Activated effector memory CD4-positive, alpha-beta T cell treated with Interleukin-2 at 50 U/mL for 16 hours (primary cell): ENCODE measurements around the gene FLT4.

Experiments used
- DNase-seq: peaks from one replicate; pipeline ENCODE4 v3.0.0-alpha.2; 2020

FLT4 gene

DNA sequence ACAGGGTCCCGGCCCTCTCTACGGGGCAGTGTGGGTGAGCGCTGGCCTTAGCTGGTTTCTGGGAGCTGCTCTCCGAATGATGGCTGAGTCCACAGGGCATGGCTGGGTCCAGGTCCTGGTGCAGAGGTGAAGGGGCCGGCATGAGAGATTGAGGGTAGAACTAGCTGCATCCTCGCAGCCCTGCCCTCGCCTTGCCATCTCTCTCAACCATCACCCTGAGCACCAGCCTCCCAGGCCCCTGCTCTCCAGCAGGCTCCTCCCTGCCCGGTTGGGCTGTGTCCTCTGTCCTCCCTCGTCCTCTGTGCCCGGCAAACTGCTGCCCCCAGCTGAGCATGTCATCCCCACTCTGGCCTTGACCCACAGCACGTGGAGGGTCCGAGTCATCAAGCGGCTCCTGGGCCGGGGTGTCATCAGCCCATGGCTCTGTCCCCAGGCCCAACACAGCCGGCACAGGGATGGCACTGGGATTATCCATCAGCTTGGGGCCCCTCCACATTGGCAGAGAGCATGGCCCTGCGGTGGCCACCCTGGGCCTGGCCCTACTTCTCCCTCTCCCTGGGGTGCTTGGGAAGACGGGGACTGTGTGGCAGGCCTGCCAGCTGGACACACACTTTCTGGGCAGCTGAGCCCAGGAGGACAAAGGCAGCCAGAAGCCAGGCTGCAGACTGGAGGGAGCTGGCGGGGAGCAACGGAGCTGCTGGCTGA lies 8.4 kb downstream of the FLT4 start:
- no peak for DNase-seq

DNA sequence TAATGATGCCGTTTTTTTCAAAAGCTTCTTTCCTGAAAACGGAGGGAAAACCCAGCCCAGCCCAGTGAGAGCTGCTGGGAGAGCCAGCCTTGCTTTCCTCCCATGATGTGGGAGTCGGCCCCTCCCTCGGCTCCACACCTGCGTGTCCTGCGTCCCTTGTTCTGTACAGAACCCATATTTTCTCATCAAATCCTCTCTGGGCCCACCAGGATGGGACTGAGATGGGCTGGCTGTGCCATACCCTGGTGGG lies 8.9 kb downstream of the FLT4 start:
- no peak for DNase-seq

DNA sequence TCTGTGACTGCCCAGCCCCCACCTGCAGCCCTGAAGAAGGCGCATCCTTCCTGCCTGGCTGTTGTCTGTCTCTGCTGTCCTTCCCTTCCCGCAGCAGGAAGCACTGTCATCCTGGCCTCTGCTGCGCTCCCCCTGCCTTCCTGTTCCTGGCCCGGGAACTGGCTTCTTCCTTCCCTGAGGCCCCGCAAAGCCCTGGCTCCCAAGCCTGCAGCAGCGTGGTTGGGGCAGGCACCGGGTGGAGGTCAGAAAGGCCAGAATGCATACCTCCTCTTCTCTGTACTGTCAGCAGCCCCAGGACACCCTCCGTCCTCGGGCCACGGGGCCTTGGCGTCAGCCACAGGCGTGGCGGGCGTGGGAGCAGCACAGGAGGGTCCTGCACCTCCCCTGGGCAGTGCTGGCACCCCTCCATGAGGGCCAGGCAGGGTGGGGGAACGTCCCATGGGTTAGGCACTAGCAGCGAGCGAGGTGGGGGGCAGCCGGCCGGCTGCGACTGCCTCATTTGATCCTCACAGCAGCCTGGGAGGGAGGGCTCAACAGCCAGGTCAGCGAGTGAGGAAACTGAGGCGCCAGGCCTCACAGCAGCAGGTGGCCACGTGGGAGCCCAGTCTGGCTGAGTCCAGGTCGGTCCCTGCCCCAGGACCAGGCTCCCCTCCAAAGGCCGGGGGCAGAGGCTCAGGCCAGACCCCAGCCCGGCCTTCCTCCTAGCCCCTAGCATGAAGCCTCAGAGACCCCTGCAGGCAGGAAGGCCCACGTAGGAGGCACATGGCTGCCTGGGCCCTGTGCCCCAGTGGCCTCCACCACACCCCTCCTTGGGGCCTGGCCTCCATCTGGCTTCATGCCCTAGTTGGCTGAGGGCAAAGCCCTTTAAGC lies 9.4 kb downstream of the FLT4 start:
- DNase-seq: no peak

DNA sequence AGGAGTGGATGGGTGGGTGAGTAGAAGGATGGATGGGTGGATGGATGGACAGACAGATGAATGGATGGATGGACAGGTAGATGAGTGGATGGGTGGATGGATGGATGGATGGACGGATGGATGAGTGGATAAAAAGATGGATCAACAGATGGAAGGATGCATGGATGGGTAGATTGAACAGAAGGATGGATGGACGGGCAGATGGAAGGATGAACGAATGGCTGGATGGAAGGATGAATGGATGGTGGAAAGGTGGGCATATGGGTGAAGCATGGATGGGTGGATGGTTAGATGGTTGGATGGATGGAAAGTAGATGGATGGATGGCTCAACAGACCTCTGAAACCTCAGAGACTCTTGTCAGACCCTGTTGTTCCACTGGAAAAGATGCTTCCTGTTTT lies 10.1 kb downstream of the FLT4 start:
- no peak for DNase-seq

DNA sequence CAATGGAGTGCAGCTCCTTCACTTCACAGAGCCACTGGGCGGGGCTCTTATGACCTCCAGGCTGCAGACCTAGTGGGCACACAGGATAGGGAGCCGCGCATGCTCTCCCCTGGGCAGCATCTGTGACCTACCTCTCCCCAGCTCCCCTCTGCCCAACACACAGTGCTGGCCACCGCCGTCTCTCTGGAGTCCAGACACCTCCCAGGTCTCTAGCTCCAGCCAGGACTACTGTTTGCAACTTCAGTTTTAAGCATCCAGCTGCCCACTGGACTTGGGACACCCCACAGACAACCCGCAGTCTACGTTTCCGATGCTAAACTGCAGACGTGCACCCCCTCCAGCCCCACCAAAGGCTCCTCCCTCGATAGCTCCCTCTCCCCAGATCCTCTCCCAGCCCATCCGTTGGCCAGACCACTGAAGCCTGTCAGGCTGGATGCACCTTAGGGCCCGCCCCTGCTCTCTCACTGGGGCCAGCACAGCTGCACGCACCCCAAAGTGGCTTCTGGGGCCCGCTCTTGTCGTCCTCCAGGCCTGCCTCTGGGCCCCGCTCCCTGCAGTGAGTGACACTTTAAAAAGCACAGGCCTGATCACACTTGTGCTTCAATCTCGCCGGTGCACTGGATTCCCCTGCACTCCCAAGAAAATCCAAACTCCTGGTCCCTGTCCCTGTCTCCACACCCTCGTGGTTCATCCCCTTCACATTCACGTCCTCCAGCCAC lies 11.3 kb downstream of the FLT4 start:
- DNase-seq: no peak

DNA sequence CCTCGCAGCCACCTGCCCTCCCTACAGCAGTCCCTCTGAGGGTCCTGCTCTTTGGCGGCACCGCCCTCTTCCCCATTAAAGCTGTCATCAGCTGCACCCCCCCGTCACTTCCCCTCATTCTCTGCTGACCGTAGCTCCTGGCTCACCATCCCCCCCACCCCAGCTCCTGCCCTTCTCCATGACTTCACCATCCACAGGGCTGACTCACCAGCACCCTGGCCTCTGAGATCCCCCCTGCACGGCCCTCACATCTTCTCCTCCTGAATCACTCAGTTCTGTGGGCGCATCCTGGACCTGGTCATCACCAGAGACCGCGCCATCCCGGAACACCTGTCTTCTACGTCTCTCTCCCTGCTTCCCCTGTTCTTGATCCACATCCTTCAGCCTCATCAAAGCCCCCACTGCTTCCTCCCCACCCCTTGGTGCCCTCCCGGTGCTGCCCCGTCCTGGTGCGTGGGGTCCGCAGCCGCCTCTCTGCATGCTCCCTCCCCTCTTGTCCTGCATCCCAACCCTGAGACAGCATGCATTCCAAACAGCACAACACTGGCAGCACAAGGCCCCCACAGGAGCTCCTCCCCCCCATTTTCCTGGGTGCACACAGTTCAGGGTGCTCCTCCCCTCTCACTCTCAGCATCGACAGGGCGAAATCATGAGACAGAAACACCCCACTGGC lies 12.9 kb downstream of the FLT4 start:
- no peak for DNase-seq

DNA sequence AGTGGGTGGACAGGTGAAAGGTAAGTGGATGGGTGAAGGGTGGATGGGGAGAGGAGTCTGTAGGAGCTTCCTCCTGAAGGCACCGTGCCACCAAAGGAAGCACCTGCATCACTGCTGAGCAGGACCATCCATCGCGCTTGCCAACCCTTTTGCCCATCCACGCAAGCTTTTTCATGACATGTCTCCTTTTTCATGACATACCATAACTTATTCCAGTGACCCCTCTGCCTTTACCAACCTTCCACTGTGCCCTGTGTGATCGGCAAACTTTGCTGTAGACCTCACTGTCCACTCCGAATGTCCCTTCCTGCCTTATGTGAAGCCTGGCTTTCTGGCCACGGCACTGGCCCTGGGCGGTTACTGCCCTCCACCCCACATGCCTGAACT lies 13.4 kb downstream of the FLT4 start:
- DNase-seq: no peak

DNA sequence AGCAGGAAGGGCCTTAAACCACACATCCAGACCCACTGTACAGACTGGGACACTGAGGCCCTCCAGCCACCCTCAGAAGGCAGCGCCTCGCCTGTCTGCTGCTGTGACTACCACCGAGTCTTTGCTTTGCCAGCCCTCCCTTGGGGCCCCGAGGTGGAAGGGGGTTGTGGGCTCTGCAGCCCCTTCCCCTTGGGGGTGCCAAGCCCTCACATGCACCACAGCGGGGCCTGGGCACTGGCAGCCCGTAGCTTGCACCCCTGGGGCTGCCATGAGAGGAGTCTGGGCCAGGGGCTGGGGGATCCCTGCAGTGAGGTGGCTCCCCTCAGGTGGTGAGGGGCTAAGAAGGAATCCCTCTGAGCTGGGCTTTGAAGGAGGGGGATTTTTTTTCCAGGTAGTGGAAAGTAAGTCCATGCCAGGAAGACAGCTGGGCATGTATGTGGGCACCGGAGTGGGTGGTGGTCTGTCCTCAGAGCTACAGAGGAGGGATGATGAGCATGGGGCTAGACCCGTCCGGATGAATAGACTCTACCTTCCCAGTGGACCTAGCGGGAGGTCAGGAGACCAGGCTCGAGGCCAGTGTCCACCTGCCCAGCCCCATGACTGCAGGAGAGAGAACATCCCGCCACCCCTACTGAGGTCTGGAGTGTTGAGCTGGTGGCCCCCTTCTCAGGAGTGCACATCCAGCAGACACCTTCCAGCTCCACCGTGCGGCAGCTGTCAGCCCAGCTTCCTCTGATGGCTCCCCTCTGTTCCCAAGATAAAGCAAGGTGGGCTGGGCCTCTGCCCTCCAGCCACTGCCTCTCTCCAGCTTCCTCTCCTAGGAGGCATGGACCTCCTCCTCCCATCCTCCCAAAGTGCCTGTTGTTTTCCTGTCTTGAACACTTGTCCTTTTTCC lies 15.9 kb downstream of the FLT4 start:
- no peak for DNase-seq

DNA sequence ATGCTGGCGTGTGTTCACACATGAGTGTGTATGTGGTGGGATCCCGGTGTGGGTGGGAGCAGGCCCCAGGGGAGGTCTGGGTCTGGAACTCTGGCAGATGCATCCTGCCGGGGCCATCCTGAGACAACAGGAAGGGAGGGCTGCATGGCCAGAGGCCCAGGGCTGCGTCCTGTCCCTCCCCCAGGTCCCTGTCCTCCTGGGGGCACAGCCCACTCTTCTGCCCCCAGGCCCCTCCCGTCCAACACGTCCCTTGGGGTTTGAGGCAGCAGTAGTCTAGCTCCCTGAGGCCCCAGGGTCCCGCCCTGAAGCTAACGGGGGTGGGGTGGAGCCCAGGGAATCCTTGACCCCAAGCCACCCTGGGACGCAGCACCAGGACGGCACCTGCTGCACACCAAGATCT lies 16.6 kb downstream of the FLT4 start:
- no peak for DNase-seq

DNA sequence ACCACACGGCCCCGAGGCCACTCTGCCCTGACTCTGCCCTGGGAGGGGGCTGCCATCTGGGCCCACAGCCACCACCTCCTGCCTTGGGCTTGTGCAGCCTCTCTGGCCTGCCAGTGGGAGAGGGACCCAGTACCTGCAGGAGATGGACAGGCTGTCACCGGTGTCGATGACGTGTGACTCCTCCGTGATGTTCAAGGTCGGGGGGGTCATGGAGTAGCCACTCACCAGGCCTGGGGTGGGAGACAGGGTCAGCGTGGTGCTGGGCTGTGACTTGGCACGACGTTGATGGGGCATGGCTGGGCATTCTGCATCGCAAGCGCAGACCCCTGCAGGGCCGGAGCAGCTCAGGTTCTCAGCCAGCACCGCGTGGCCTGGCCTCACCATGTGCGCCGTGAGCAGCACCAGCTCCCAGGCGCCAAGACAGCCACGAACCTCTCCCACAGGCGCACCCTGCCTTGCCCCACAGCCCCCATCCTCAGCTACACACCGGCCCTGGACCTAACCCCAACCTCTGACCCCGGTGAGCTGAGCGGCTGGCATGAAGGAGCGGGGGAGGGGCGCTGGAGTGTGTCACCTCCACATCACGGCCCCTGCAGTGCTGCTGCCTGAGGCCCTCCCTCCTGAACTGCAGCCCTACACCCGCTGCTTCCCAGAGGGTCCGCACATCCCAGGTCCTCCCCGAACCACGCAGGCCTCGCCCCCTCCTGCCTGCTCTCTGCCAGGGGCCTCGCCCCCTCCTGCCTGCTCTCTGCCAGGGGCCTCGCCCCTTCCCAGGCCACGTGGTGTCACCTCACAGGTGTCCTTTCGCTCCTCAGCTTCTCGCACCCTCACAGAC lies 17.6 kb downstream of the FLT4 start:
- no peak for DNase-seq

DNA sequence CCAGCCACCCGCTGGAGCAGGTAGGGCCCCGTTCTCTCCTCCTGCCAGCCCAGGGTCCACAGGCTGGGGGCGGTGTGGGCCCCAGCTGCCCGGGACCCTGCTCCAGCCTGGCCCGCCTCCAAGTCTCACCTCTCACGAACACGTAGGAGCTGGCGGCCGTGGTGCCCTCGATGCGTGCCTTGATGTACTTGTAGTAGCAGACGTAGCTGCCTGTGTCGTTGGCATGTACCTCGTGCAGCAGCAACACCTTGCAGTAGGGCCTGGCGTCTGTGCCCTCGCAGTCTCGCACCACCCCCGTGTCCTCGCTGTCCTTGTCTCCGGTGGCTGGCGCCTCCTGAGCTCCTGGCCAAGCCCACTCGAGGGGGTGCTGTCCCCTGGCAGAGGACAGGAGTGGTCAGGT lies 19.0 kb downstream of the FLT4 start:
- DNase-seq: no peak

DNA sequence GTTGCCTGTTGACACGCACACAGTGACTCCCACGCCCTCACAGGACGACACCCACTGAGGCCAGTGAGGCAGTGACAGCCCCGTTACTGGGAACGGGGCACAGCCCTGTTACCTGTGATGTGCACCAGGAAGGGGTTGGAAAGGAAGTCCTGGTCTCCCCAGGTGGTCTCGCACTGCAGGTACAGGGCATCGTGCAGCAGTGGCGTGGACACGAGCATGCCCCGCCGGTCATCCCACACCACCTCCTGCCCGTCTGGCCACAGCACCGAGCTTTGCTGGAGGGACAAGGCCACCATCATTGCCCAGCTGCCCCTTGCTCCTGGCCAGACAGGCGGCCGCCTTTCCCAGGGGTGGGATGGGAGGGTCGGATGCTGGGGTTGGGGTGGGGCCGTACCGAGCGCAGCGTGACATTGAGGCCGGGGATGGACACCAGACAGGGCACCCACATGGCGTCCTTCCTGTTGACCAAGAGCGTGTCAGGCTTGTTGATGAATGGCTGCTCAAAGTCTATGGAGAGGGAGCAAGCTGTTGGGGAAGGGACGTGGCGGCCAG lies 19.5 kb downstream of the FLT4 start:
- DNase-seq: no peak

DNA sequence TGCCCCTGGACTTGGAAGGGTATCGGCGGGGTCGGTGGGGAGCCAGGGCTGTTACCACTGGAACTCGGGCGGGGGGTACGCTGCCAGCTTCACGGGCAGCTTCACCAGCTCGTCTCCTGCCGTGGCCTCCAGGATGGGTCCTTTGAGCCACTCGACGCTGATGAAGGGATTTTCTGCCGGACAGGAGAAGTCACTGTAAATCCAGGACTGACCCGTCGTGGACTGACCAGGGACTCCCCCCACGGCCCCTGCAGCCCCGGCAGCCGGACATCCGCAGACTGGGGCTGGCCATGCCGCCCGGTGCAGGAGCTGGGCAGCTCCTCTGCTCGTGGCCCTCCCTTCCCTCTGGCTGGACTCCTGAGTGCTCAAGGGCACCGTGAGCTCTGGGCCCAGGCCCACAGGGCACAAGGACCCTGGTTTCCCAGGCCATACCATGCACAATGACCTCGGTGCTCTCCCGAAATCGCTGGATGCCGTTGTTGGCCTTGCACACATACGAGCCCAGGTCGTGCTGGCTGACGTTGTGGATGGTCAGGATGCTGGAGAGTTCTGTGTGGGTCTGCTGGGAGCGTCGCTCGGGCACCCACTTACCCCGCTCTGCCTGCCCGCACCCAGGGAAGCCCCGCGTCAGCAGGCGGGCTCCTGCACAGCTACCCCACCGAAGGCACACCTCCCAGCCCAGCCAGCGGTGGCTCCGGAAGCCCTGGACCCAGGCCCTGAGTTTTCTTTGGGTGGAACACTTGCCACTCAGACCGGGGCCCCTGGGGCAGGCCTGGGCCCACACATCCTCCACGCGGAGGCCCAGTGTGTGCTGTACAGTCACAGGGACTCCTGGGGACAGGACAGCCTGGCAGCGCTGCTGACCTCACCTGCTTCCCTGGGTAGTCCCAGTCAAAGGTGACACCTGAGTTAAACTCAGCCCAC lies 20.3 kb downstream of the FLT4 start:
- DNase-seq: no peak

DNA sequence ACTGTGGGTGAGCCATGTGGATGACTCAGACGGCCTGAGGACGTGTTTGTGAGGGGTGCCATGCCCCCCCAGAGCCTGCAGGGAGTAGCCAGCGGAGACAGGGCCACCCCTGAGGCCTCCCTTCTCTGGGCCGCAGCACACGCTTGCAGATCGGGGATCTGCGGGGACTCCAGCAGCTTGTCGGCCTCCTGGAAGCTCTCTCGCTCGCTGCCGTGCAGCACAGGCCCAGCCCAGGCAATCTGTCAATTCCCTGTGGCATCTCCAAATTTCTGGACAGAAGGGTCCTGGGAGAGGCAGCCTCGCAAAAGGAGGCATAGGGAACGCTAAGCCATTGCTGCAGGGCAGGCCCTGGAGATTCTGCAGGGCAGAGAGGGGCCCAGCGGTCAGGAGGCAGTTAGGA lies 21.2 kb downstream of the FLT4 start:
- no peak for DNase-seq

DNA sequence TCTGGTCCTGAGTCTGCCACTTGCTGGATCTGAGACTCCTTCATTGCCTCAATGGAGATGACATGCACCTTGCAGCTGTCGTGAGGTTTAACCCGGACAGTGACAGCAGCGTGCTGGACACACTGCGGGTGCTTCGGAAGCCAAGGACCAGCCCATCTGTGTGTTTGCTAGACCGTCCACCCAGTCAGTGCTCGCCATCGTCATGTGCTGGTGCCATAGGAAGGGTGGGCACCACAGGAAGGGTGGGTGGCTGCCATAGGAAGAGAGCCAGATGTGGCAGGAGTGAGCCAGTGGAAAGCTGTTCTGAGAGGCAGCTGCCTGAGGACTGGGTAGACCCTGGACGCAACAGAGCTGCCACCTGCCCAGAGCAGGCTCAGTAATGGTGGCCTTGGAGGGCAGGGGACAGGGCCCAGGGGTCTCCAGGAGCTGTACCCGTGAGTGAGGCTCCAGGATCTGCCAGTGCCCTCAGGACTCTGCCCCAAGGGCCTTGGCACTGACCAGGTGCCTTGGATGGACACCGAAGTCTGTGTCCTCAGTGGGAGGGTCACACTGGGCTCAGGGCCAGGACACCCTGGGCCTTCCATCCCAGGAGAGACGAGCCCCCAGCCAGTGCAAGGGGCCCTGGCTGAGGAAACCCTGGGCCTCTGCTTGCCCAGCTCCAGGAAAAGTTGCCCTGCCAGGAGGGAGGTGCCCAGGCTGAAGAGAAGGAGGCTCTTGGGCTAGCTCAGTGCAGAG lies 21.8 kb downstream of the FLT4 start:
- DNase-seq: no peak

DNA sequence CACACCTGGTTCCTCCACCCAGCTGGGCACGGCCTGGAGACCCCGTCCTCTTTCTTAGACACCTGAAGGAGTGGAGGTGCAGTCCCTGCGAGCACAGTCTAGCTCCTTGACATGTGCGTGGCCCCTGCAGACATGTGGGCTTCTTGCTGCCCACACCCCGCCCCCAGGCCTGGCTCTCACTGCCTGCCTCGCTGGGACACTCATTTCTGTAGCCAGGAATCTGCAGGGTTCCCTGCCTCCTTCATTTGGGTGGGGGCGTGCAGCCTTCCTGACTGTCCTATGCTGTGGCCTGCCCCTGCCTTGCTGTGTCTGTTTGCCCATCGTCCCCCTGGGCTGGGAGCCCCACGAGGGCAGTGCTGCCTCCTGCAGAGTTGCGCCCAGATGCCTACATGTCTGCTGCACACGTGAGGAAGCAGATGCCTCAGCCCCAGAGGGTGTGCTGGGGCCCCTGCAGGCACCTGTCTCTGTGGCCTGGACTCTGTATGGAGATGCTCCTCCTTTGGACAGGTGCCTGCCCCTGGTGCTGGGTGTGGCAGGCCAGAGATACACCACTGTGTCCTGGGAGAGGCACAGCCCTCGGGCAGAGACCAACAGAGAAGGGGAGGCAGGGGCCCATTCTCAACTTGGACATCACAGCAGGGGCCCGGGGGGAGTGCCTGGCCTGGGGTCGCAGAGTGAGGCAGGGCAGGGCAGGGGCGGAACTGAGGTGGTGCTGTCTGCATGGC lies 22.6 kb downstream of the FLT4 start:
- DNase-seq: no peak

DNA sequence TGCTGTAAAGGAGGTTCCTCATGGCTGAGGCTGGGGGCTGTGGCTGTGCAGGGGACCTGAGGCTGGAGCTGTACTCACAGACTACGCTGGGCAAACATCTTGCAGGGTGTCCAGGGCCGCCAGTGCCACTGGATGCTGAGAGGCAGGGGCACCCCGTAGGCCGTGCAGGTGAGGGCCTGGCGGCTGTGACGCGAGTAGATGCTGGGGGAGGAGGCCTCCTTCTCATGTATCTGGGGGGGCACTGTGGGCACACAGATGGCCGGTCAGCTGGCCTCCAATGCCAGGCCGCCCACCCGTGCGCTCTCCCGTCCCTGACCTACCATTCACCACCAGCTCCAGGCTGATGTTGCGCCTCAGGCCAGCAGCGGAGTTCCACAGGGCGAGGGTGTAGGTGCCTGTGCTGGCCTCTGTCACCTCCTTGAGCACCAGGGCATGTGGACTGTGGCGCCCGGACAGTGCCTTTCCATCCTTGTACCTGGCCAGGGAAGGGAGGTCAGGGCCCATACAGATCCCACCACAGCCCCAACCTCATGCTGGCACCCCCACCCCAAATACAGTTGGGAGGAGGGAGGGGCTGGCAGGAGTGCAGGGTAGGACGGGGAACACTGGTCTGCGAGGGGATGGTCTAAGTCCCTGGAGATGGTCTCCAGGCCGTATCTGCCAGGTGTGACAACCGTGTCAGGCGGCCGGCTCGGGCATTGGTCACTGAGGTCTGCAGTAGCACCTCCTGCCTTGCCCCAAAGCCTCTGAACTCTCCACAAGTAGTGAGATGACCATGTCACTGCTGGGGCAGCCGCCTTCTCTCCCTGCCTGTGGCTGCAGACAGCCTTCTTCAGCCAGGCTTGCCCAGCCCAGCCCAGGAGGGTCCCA lies 23.4 kb downstream of the FLT4 start:
- no peak for DNase-seq
